ENCODE data around the gene PDK2.

PDK2 gene

GRCh38 chr17:50090071-50090470, 5.1 kb upstream of the PDK2 start:
- H3K9me3 Mint-ChIP-seq, result no peaks in the 10 kb centered on the region
- H3K36me3 Mint-ChIP-seq (ENCODE audit: low read depth), result no peaks in the 10 kb centered on the region
- H3K4me1 Mint-ChIP-seq, result peaks cover 6% of the 10 kb centered on the region
- no peak for TF ChIP-seq CTCF (IDR thresholded peaks at IDR 0.05; ENCODE audit: unreplicated experiment in 3 of 3)
- no peak overlapping the region for H3K4me3 Mint-ChIP-seq
- H3K27ac Mint-ChIP-seq, result no peak overlapping the region
- peaks cover 5% of the 10 kb centered on the region for H3K27me3 Mint-ChIP-seq (ENCODE audit: low read depth)

GRCh38 chr17:50090971-50091917, 3.9 kb upstream of the PDK2 start:
- Mint-ChIP-seq H3K4me3 (no peak overlapping the region), H3K4me1 (peaks cover 11% of the 10 kb centered on the region), H3K36me3 (ENCODE audit: low read depth) (no peaks in the 10 kb centered on the region)

GRCh38 chr17:50091918-50092285, 3.2 kb upstream of the PDK2 start:
- no peak overlapping the region for H3K4me3 Mint-ChIP-seq
- H3K4me1 Mint-ChIP-seq, result peaks cover 11% of the 10 kb centered on the region
- peaks cover 5% of the 10 kb centered on the region for H3K27me3 Mint-ChIP-seq (ENCODE audit: low read depth)
- no peaks in the 10 kb centered on the region for H3K36me3 Mint-ChIP-seq (ENCODE audit: low read depth)
- H3K27ac Mint-ChIP-seq, result no peak overlapping the region
- no peaks in the 10 kb centered on the region for H3K9me3 Mint-ChIP-seq
- TF ChIP-seq CTCF (IDR thresholded peaks at IDR 0.05; ENCODE audit: unreplicated experiment in 3 of 3), result no peak

More at GRCh38 chr17:50090971-50091917, 3.9 kb upstream of the PDK2 start:
- Mint-ChIP-seq H3K27me3 (ENCODE audit: low read depth) (peaks cover 5% of the 10 kb centered on the region), H3K27ac (peak overlapping the region in 1 of 3 experiments; percentile 49), H3K9me3 (no peaks in the 10 kb centered on the region)
- TF ChIP-seq CTCF (IDR thresholded peaks at IDR 0.05; ENCODE audit: unreplicated experiment in 3 of 3), result no peak

GRCh38 chr17:50093246-50093645, 1.9 kb upstream of the PDK2 start:
- Mint-ChIP-seq H3K4me3 (peak overlapping the region; percentile 16 to 65 (median 42)), H3K36me3 (ENCODE audit: low read depth) (peaks cover 5% of the 10 kb centered on the region), H3K27ac (peak overlapping the region in 1 of 3 experiments; percentile 89), H3K4me1 (peaks cover 13% of the 10 kb centered on the region), H3K27me3 (ENCODE audit: low read depth) (peaks cover 8% of the 10 kb centered on the region), H3K9me3 (no peaks in the 10 kb centered on the region)
- TF ChIP-seq CTCF (IDR thresholded peaks at IDR 0.05; ENCODE audit: unreplicated experiment in 3 of 3), result no peak

GRCh38 chr17:50093807-50094206, 1.3 kb upstream of the PDK2 start:
- Mint-ChIP-seq H3K9me3 (no peaks in the 10 kb centered on the region), H3K27ac (peak overlapping the region; percentile 82 to 91 (median 89)), H3K27me3 (ENCODE audit: low read depth) (peaks cover 8% of the 10 kb centered on the region), H3K4me1 (peaks cover 19% of the 10 kb centered on the region), H3K36me3 (ENCODE audit: low read depth) (peaks cover 11% of the 10 kb centered on the region), H3K4me3 (peak overlapping the region; percentile 100)
- TF ChIP-seq CTCF (IDR thresholded peaks at IDR 0.05; ENCODE audit: unreplicated experiment in 3 of 3), result no peak
